Activated CD8-positive, alpha-beta memory T cell treated with anti-CD3 and anti-CD28 coated beads for 24 hours (primary cell): ENCODE measurements around the gene CMIP.
"Not testable (repeated sequence)": the region's sequence is repeated elsewhere in the genome, so short reads cannot be mapped to it uniquely, and the experiment has no call there.

Experiments used
- DNase-seq: peaks from one replicate; pipeline ENCODE4 v3.0.0-alpha.2; 2020

CMIP gene

DNA sequence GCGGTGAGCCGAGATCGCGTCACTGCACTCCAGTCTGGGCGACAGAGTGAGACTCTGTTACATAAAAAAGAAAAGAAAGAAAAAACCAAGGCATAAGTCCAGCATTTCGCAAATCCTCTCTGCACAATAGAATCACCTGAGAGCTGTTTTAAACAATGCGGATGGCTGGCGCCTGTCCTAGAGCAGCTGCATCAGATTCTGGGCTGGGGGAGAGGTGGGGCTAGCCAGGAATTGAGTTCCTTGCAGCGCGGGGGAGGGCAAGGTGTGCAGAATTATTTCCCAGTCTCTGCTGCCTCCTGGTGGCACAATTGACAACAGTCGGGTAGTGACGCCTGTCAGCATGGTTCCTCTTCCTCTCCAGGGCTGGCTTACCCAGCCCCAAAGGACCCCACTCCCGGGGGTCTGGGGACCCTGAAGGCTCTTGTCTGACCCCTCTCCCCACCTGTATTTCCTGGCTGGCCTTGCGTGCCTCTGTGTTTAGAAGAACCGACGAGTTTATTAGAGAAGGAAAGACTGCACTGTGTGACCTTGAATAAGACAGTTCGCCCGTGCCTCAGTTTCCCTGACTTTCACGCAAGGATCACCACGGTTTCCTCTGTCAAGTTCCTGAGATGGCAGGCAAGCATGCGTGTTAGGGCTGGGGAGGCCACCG, 293.4 kb downstream of the CMIP start:
- DNase-seq = peak; percentile 93

DNA sequence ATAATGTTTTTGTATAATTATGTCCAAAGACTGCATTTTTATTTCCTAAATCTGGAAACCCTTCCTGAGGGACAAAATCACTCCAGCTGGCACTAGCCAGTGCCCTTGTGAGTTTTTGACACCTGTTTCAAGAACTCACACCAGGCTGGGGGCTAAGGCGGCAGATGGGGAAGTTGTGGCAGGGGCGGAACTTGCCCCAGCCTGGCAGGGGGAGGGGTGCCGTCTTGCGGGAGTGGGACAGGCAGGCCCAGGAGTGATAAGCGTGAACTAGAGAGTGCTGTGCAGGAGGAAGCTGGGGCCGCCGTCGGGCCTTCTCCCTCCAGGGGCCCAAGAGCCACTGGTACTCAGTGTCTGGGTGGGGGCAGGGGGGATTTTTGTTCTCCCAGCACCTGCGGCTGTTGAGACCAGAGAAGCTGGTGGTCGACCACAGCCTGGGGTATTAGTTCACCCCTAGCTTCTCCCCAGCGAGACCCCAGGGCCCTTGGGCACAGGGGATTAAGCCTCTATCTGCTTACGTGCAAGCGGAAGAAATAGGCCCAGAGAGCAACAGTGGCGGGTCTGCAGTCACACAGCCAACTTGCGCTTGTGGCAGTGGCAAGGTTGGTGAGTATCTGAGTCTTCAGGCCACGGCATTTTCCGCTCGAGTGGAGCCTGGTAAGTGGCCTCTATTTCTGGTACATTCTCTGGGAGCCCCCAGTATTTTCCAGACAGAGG, 294.3 kb downstream of the CMIP start:
- DNase-seq = no peak

DNA sequence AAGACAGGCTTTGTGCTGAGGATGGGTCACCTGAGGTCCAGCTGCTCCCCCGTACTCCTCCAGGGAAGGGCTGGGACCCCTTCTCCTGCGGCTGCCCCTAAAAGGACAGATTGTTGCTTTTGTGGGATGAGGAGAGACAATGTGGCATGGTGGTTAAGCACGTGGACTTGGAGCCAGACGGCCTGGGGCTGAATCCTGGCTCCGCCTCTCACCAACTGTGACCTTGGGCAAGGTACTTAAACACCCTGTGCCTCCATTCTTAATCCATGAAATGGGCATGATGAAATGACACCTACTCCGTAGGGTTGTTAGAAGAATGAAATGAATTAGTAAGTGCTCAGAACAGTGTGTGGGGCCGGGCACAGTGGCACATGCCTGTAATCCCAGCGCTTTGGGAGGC, 294.9 kb downstream of the CMIP start:
- DNase-seq = no peak

- no peak for DNase-seq
Observed at GRCh38 chr16:81740169-81740568, 295.6 kb downstream of the CMIP start.

DNA sequence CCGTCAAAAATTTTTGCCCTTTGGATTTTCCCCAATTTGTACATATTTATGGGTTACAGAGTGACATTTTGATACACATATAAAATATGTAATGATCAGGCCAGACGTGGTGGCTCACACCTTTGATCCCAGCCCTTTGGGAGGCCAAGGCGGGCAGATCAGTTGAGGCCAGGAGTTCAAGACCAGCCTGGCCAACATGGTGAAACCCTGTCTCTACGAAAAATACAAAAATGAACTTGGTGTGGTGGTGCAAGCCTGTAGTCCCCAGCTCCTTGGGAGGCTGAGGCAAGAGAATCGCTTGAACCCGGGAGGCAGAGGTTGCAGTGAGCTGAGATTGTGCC, 296.8 kb downstream of the CMIP start:
- DNase-seq = not testable (repeated sequence)

DNA sequence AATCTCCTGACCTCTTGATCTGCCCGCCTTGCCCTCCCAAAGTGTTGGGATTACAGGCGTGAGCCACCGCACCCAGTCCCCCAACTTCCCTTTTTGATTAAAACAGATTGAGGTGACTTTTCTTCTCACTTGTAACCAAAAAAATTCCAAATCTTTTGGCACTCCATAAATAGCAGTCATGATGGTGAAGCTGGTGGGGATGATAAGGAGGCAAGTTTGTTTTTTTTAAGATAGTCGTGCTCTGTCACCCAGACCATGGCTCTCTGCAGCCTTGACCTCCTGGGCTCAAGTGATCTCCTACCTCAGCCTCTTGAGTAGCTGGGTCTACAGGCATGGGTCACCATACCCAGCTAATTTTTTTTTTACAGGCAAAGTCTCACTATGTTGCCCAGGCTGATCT, 299.8 kb downstream of the CMIP start:
- DNase-seq = no peak

DNA sequence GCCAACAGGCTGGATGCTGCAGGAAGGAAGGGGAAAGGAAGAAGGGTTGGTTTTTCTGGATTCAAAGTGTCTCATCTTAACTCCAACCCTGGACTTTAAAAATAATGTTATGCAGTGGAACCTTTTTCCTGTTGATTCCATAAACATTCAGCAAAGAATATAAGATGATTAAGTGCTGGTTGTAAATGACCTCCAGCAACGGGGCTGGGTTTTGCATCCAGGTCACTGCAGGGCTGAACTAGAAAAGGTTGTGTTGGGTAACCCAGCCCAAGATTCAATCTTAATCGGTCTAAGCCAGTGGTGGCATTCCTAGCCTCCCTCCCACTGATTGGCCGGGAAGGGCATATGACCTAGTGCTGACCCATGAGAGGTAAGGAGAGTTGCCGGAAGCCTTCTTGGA, 300.3 kb downstream of the CMIP start:
- DNase-seq = no peak

- peak; percentile 89 for DNase-seq
Observed at GRCh38 chr16:81745704-81746558, 301.3 kb downstream of the CMIP start.

DNA sequence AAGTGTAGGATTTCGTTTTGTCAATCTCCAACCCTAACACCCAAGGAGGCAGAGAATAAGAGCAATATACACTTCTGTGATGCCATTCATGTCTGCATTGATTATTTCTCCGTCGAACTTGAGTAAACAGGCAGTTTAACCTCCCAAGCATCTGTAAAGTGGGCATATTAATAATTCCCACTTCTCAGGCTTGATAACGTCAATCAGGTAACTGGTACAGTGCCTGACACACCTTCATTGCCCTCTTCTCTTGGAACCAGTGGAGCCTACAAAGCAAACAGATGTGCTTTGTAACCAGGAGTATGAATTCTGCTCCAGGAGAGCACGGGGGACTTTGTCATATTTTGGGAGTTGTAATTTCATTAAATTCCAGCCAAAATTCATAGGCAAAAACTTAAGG, 302.0 kb downstream of the CMIP start:
- DNase-seq = no peak

DNA sequence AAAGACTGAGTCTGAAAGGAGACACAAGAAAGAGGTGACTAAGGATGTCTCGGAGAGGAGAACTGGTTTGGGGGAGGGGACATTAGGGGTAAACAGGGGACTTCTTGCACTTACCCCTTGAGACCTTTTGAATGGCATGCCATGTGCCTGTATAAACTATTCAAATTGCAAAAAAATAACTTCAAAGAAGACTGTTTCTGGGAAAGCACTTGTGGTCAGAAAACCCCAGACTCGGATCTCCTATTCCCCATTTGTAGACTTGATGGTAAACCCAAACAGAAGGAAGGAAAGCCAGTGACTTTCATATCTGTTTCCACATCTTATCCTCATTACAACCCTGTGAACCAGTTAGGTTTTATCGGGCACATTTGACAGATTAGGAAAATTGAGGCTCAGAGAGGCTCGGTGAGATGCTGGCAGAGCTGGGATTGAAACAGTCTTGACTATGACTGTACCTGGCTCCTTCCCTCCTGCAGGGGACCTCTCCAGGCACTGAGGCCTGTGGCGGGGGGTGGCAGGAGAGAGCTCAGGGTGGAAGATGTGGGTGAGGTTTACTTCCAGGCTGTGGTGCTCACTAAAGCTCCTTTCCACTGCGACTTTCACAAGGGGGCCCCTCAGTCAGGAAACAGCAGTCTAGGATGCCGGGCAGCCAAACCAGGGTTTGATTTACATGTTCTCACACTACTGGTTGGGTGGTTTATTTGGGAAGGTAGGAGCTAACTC, 304.0 kb downstream of the CMIP start:
- DNase-seq = no peak

DNA sequence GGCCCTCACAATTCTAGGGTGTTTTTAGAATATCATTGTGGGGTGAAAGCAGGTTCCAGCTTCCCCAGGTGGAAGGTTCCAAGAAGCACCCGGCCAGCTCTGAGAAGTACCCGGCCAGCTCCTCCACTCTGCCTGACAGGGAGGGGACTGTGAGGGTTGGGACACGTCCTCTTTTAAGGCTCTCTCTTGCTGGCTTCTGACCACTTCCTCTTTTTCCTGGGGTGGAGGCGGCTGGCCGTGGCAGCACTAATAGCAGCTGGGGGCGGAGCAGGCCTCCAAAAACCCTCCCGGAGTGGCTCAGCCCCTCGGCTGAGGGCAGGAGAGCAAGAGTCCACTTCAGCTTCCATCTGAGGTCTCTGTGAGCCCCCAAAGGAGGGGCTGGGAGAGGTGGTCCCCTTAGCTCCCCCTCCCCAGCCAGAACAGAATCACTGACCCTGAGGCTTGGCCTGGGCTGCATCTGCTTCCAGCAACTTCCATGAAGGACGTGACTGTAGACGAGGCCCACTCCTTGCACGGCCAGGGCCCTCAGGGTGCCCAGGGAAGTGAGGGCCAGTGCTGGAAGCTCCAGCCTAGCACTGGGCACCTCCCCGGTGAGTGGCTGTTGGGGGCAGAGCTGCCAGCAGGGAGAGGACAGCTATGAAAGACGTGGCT, 307.7 kb downstream of the CMIP start:
- DNase-seq = no peak

- no peak for DNase-seq
Observed at GRCh38 chr16:81752876-81753227, 308.2 kb downstream of the CMIP start.

DNA sequence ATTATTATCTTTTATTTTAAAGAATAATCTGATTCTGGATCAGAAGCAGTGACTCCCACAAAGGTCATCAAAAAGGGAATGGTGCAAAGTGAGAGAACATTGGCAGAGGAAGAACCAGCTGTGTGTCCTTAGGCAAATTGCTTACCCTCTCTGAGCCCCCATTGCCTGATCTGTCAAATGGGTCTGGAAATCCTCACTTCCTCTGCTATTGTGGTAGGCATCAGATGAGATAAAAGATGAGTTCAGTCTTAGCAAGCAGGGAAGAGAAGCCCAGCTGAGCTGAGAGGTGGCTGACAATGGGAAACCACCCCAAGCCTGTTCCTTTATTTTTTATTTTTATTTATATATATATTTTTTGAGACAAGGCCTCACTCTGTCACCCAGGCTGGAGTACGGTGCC, 310.2 kb downstream of the CMIP start:
- DNase-seq = no peak

- no peak for DNase-seq
Observed at GRCh38 chr16:81755915-81756614, 311.5 kb downstream of the CMIP start.

- DNase-seq = no peak
Observed at GRCh38 chr16:81756615-81757356, 312.2 kb downstream of the CMIP start.

GRCh38 chr16:81758376-81758775, 313.8 kb downstream of the CMIP start:
- no peak for DNase-seq
